Measurements from ENCODE around the gene ALDH16A1.

The ALDH16A1 gene

DNA sequence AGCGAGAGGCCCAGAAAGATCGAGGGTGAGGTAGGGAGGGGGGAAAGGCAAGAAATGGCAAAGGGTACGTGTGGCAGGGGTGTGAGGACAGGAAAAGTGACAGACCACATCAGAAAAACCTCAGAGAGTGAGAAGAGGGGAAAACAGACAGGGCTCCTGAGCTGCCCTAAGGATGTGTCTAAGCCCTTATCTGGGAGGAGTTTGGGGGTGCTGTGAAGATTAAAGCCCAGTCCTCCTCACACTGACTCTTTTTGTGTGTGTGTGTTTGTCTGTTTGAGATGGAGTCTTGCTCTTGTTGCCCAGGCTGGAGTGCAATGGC, 29.1 kb upstream of the ALDH16A1 start:
- TF ChIP-seq, protein P1, sequence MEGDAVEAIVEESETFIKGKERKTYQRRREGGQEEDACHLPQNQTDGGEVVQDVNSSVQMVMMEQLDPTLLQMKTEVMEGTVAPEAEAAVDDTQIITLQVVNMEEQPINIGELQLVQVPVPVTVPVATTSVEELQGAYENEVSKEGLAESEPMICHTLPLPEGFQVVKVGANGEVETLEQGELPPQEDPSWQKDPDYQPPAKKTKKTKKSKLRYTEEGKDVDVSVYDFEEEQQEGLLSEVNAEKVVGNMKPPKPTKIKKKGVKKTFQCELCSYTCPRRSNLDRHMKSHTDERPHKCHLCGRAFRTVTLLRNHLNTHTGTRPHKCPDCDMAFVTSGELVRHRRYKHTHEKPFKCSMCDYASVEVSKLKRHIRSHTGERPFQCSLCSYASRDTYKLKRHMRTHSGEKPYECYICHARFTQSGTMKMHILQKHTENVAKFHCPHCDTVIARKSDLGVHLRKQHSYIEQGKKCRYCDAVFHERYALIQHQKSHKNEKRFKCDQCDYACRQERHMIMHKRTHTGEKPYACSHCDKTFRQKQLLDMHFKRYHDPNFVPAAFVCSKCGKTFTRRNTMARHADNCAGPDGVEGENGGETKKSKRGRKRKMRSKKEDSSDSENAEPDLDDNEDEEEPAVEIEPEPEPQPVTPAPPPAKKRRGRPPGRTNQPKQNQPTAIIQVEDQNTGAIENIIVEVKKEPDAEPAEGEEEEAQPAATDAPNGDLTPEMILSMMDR (IDR thresholded peaks at IDR 0.05; ENCODE audit: extremely low read depth, missing control alignments), result no peak
- DNase-seq (ENCODE audit: low spot score), result no peak

DNA sequence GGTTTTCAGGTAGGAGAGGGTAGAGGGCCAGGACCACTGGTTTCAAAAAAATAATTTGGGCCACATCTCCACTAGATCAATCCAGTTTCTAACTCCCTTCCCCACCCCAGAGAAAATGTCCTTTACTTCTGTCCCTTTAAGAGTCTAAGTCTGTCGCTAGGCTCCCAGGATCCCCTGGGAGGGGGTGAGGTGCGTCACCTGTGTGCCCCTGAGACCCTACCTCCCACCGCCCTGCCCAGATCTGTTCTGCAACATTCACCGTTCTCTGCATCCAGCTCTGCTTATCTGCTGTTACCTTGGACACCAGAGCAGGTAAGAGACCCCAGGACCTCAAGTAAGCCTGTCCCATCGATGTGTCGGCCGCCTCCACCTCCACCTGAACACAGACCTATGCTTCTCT, 27.8 kb upstream of the ALDH16A1 start, which contains the start of gene GFY:
TSS of gene GFY (plus strand) at position 211 of the 400 bp plus-strand sequence. CDS start 1,043 bp downstream, outside the sequence.
- TF ChIP-seq, protein P1 (IDR thresholded peaks at IDR 0.05; ENCODE audit: extremely low read depth, missing control alignments), result no peak
- no peak for DNase-seq (ENCODE audit: low spot score)

DNA sequence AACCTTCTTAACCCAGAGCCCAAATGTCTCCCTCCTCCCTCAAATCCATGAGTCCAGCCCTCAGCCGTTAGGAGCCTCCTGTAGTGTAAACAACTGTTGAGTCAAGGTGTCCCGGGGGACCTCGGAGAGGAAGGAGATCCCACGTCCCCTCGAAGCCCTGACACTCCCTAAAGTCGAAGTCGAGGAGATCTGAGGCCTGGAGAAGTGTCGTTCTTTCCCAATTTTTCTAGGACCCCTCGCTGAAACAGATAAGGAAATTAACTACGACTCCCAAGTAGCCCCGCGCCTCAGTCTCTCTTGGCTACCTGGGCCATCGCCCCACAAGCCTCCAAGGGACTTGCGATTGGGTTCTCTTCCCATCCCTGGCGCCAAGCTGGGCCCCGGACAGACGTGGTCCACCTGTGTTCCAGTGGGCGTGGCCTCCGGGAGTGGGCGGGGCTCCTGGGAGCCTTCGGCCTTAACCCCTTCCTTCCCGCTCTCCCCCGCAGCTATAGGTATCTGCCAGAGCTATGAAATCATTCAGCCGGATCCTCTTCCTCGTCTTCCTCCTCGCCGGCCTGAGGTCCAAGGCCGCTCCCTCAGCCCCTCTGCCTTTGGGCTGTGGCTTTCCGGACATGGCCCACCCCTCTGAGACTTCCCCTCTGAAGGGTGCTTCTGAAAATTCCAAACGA, 27.0 kb upstream of the ALDH16A1 start:
- no peak for DNase-seq (ENCODE audit: low spot score)
- TF ChIP-seq, protein P1 (IDR thresholded peaks at IDR 0.05; ENCODE audit: extremely low read depth, missing control alignments), result no peak

DNA sequence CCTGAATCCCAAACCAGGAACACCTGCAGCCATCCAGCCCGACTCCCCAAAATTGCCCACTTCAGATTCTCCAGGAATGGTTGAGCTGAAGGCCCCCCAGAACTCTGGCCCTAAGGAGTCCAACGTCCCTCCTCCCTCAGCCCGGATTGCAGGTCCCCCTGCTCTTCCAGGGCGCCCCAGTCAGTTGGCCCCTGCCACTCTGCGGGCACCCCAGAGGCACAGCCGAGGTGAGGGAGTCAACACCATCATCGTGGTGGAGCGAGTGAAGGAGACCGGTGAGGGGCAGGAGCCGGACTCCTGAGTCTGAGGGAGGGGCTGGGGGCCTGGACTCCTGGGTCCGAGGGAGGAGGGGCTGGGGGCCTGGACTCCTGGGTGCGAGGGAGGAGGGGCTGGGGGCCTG, 25.7 kb upstream of the ALDH16A1 start:
- DNase-seq (ENCODE audit: low spot score), result no peak
- TF ChIP-seq, protein P1 (IDR thresholded peaks at IDR 0.05; ENCODE audit: extremely low read depth, missing control alignments), result no peak

DNA sequence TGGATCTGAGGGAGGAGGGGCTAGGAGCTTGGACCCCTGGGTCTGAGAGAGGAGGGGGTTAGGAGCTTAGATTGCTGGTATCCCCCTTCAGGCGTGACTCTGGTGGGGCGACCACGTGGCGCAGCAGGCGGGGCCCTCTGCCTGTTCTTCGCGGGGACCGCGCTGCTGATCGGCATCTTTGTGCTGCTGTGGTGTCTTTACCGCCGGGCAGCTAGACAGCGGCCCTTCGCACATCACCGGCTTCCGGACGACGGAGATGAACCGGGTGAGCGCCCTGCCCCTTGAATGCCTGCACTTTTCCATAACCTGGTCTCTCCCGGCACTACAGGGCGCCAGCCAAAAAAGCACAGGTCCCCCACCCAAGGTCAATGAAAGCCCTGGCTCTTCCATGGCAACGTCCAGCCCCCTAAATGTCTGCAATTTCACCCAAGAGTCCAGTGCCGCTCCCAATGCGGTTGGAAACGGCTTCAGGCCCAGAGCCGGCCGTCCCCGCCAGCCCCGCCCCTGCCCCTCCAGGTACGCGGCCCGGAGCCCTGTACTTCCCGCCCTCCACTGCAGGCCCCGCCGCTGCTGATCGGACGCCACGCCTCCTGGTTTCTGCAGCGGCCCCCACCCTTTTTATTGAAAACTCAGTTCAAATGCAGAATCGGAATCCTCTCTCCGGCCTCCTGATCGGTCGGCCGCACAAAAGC, 25.0 kb upstream of the ALDH16A1 start:
- no peak for DNase-seq (ENCODE audit: low spot score)

DNA sequence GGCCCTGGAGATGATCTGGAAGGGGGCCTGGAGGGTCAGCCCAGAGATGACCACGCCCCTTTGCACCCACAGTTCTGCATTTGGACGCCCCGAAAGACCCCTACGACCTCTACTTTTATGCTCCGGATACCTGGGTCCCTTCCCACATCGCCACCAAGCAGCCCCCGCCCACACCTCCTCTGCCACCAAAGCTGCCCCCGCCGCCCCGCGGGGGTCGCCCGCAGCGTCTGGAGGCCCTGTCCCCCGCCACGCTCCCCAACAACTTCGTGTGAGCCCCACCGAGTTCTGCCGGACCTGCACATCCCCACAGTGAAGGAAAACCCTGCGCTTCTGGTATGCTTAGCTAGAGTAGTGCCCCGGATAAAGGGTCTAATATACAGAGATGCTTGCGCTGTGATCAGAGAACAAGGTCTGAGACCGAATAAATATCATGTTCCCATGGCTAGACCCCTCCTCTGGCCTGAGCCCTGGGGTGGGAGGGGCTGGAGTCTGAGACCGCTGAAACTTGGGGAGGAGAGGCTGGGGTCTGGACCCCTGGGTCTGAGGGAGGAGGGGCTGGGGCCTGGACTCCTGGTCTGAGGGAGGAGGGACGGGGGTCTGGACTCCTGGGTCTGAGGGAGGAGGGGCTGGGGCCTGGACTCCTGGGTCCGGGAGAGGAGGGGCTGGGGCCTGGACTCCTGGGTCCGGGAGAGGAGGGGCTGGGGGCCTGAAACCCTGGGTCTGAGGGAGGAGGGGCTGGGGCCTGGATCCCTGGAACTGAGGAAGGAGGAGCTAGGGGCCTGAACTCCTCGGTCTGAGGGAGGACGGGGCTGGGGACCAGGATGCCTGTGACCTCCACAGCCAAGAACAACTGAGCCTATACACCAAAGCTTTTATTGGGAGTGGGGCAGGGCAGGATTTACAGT, 24.2 kb upstream of the ALDH16A1 start:
- TF ChIP-seq, protein P1 (IDR thresholded peaks at IDR 0.05; ENCODE audit: extremely low read depth, missing control alignments), result no peak

More for the DNA sequence above, 25.0 kb upstream of the ALDH16A1 start:
- TF ChIP-seq, protein P1 (IDR thresholded peaks at IDR 0.05; ENCODE audit: extremely low read depth, missing control alignments), result no peak

More for the DNA sequence above, 24.2 kb upstream of the ALDH16A1 start:
- DNase-seq (ENCODE audit: low spot score), result no peak
